ENCODE data around the gene IL17RB.

The IL17RB gene

GRCh38 chr3:53846134-53846850, at the start of gene IL17RB, which contains the start of gene CHDH:
IL17RB (plus strand) TSS chr3:53846568; CDS start chr3:53846589, 21 bp downstream.
CHDH (minus strand) TSS chr3:53846419; CDS start chr3:53824008, 22,411 bp downstream.
- DNase-seq, result no peak

- DNase-seq, result no peak
These were observed 48.2 kb upstream of the IL17RB start for GRCh38 chr3:53798144-53798543.

GRCh38 chr3:53799338-53799865, 47.0 kb upstream of the IL17RB start:
- no peak for DNase-seq

GRCh38 chr3:53800041-53800906, 46.1 kb upstream of the IL17RB start:
- DNase-seq, result no peak

GRCh38 chr3:53801319-53801718, 45.0 kb upstream of the IL17RB start:
- no peak for DNase-seq

GRCh38 chr3:53802256-53802880, 44.0 kb upstream of the IL17RB start:
- no peak for DNase-seq

- DNase-seq, result no peak
These were observed 43.1 kb upstream of the IL17RB start for GRCh38 chr3:53803124-53803815.

GRCh38 chr3:53803816-53804695, 42.3 kb upstream of the IL17RB start:
- DNase-seq, result no peak

GRCh38 chr3:53804697-53805462, 41.5 kb upstream of the IL17RB start:
- DNase-seq, result no peak

- DNase-seq, result no peak
These were observed 40.8 kb upstream of the IL17RB start for GRCh38 chr3:53805463-53806159.

GRCh38 chr3:53806182-53807116, 39.9 kb upstream of the IL17RB start:
- DNase-seq, result no peak

- DNase-seq, result no peak
These were observed 39.1 kb upstream of the IL17RB start for GRCh38 chr3:53807117-53807810.

- no peak for DNase-seq
These were observed 37.9 kb upstream of the IL17RB start for GRCh38 chr3:53808496-53808895.

GRCh38 chr3:53809267-53809666, 37.1 kb upstream of the IL17RB start:
- no peak for DNase-seq

GRCh38 chr3:53809764-53810400, 36.5 kb upstream of the IL17RB start:
- DNase-seq, result no peak

- DNase-seq, result no peak
These were observed 35.0 kb upstream of the IL17RB start for GRCh38 chr3:53811143-53811927.

GRCh38 chr3:53812434-53812833, 33.9 kb upstream of the IL17RB start:
- no peak for DNase-seq

All from NCI-H2029 treated with DMSO at 0.1 percent for 48 hours (cell line).